Measurements from ENCODE around the gene KANK3. TPM values are rescaled to one million over a fixed set of nuclear protein-coding genes. Genes with fewer than 3 reads are reported as not detected.

Gene KANK3
- total and polyA plus RNA-seq, 9 of the 15 experiments (the other 6 are each of a cell fraction or from before 2014, with no cell fraction given) = 0.03 to 0.40 (median 0.08) TPM; not detected in 6

DNA sequence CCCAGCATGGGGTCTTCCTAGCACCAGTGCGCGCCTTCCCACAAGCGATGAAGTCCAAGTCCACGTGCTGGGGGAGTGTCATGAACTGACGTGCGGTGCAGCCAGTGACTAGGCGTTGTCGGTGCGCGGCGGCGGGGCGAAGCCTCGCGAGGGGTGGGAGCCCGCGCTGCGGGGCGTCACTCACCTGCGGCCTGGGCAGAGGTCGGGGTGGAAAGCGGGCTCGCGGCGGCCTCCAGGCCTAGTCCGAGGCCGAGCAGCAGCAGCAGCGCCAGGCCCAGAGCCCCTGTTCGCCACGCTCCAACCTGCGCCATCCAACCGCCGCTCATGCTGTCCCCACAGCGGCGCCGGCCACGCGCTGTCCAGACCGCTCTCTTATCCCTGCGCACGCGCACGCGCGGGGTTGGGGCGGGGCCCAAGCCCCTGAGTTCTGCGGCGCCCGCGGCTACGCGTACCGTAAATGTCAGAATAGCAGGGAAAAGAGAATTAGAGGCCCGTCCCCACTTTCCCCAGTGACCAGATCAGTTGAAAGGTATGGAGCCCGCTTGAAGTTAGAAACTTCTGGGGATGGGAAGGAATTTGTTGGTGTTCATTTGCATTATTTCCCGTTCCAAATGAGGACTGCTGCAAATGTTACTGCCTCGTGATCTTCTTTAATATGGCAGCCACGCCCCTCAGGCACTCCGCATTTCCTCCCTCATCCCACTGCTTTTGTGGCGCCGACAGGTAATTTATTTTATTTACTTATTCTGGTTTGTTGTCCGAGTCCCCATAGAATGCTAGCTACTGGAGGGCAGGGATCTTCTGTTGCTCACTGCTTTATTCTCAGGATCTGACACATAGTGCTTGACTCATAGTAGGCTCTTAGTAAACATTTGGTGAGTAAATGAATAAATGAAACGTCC is 34.8 kb downstream of the KANK3 start, which contains the start of gene CD320 (continued):
- peak; percentile 82 for TF ChIP-seq CTBP1 (IDR thresholded peaks at IDR 0.05; ENCODE audit: borderline replicate concordance)
- TF ChIP-seq EZH2 (IDR thresholded peaks at IDR 0.05; ENCODE audit: borderline replicate concordance, low read depth, low read length) = no peak
- no peak for TF ChIP-seq KAT8 (IDR thresholded peaks at IDR 0.05; ENCODE audit: low read depth)
- no peak for TF ChIP-seq CBX5 (IDR thresholded peaks at IDR 0.05; ENCODE audit: borderline replicate concordance, low read depth)
- TF ChIP-seq HDAC3 (IDR thresholded peaks at IDR 0.05; ENCODE audit: borderline replicate concordance, partially characterized antibody) = no peak
- TF ChIP-seq CBX3 (IDR thresholded peaks at IDR 0.05; ENCODE audit: borderline replicate concordance in 1 of 2, low read length in 2 of 2) = peak in 1 of 2 experiments; percentile 63; a peak in 1 of 3 replicates
- TF ChIP-seq CREB1 (IDR thresholded peaks at IDR 0.05) = peak; percentile 65
- peak; percentile 84 for TF ChIP-seq CREB1 (CRISPR knock-in tag; IDR thresholded peaks at IDR 0.05)
- TF ChIP-seq ZNF592 (IDR thresholded peaks at IDR 0.05) = peak; percentile 86
- TF ChIP-seq RAD21 (CRISPR knock-in tag; conservative IDR thresholded peaks at IDR 0.05 in 1 of 2, IDR thresholded peaks at IDR 0.05 in 1 of 2) = no peak
- TF ChIP-seq GABPB2 (CRISPR knock-in tag; conservative IDR thresholded peaks at IDR 0.05) = no peak
- peak; percentile 85; the same call in 1 of the 2 replicates for TF ChIP-seq PHF8 (IDR thresholded peaks at IDR 0.05; ENCODE audit: borderline replicate concordance, low read length)

All from K562 (cell line).